Trophoblast cell (in vitro differentiated cells and primary cell): ENCODE data around the gene UBE2G2.
A peak's percentile ranks its signal among the peaks of the same experiment; 100 is the strongest.

Experiments used
- DNase-seq, 2 donors: peaks; one replicate each; pipeline ENCODE4 v3.0.0-alpha.2; 2016
- H2AFZ ChIP-seq: 2 replicates; pipeline ENCODE4 v1.6.1; 2013; ENCODE audit warnings: low read length, moderate library complexity, mild to moderate bottlenecking; ENCODE audit not compliant: insufficient read depth, poor library complexity
- H2AK5ac ChIP-seq: 2 replicates; pipeline ENCODE4 v1.6.1; 2013; ENCODE audit warnings: mild to moderate bottlenecking, low read length
- H2BK120ac ChIP-seq: 2 replicates; pipeline ENCODE4 v1.6.1; 2013; ENCODE audit warnings: low read length, mild to moderate bottlenecking, moderate library complexity; ENCODE audit not compliant: insufficient read depth, poor library complexity
- H2BK12ac ChIP-seq: 2 replicates; pipeline ENCODE4 v1.6.1; 2013; ENCODE audit warnings: mild to moderate bottlenecking, low read length, moderate library complexity
- H2BK5ac ChIP-seq: 2 replicates; pipeline ENCODE4 v1.6.1; 2013; ENCODE audit warnings: low read length, low read depth, moderate library complexity, mild to moderate bottlenecking; ENCODE audit not compliant: poor library complexity
- H3K14ac ChIP-seq: 2 replicates; pipeline ENCODE4 v1.6.1; 2013; ENCODE audit warnings: mild to moderate bottlenecking, low read length
- H3K18ac ChIP-seq: 2 replicates; pipeline ENCODE4 v1.6.1; 2013; ENCODE audit warnings: mild to moderate bottlenecking, low read length
- H3K23ac ChIP-seq: 2 replicates; pipeline ENCODE4 v1.6.1; 2013; ENCODE audit warnings: low read length
- H3K27ac ChIP-seq: 2 replicates; pipeline ENCODE4 v1.5.1; 2013; ENCODE audit warnings: low read depth, mild to moderate bottlenecking, inconsistent platforms, low read length, moderate library complexity
- H3K27me3 ChIP-seq: 2 replicates; pipeline ENCODE4 v1.6.1; 2013; ENCODE audit warnings: inconsistent platforms, mild to moderate bottlenecking, low read length, moderate library complexity; ENCODE audit not compliant: insufficient read depth
- H3K36me3 ChIP-seq, 2 experiments: 1 replicate in 1 of 2; 2 replicates in 1 of 2; pipeline ENCODE4 v1.6.1; 2013; ENCODE audit warnings: low read length in 2 of 2, mild to moderate bottlenecking in 2 of 2, moderate library complexity in 1 of 2; ENCODE audit not compliant: insufficient read depth in 2 of 2, control insufficient read depth in 1 of 2
- H3K4ac ChIP-seq: 2 replicates; pipeline ENCODE4 v1.6.1; 2013; ENCODE audit warnings: low read depth, mild to moderate bottlenecking, low read length, moderate library complexity
- H3K4me1 ChIP-seq, 2 experiments: 1 replicate in 1 of 2; 2 replicates in 1 of 2; pipeline ENCODE4 v1.6.1; 2013; ENCODE audit warnings: low read length in 2 of 2, mild to moderate bottlenecking in 2 of 2, moderate library complexity in 1 of 2; ENCODE audit not compliant: insufficient read depth in 2 of 2, control insufficient read depth in 1 of 2
- H3K4me2 ChIP-seq: 2 replicates; pipeline ENCODE4 v1.6.1; 2013; ENCODE audit warnings: inconsistent platforms, mild to moderate bottlenecking, low read length, moderate library complexity
- H3K4me3 ChIP-seq: 2 replicates; pipeline ENCODE4 v1.5.1; 2013; ENCODE audit warnings: mild to moderate bottlenecking, low read depth, low read length, inconsistent platforms
- H3K79me1 ChIP-seq: one replicate; pipeline ENCODE4 v1.6.1; 2013; ENCODE audit warnings: low read length
- H3K79me2 ChIP-seq: 2 replicates; pipeline ENCODE4 v1.6.1; 2013; ENCODE audit warnings: low read length, mild to moderate bottlenecking; ENCODE audit not compliant: control insufficient read depth, insufficient read depth, poor library complexity
- H3K9ac ChIP-seq: 2 replicates; pipeline ENCODE4 v1.6.1; 2013; ENCODE audit warnings: mild to moderate bottlenecking, low read length
- H3K9me3 ChIP-seq: 2 replicates; pipeline ENCODE4 v1.6.1; 2013; ENCODE audit warnings: low read depth, mild to moderate bottlenecking, control low read depth, inconsistent platforms, low read length; ENCODE audit not compliant: insufficient read depth
- H4K12ac ChIP-seq: 2 replicates; pipeline ENCODE4 v1.6.1; 2013; ENCODE audit warnings: low read depth, mild to moderate bottlenecking, low read length, moderate library complexity
- H4K8ac ChIP-seq: 2 replicates; pipeline ENCODE4 v1.6.1; 2013; ENCODE audit warnings: low read depth, mild to moderate bottlenecking, low read length, moderate library complexity
- H4K91ac ChIP-seq: one replicate; pipeline ENCODE4 v1.6.1; 2013; ENCODE audit warnings: low read depth, mild to moderate bottlenecking, low read length, moderate library complexity
- WGBS: extraction: QIAGEN DNeasy Blood & Tissue Kit; methylation state at CpG from one replicate; pipeline ENCODE4 v1.1.7; 2013; ENCODE audit warnings: missing lambda C conversion rate; ENCODE audit not compliant: insufficient read length, insufficient coverage; ENCODE audit errors: extremely low coverage; 5-methylcytosine and 5-hydroxymethylcytosine counted together

Gene UBE2G2

DNA sequence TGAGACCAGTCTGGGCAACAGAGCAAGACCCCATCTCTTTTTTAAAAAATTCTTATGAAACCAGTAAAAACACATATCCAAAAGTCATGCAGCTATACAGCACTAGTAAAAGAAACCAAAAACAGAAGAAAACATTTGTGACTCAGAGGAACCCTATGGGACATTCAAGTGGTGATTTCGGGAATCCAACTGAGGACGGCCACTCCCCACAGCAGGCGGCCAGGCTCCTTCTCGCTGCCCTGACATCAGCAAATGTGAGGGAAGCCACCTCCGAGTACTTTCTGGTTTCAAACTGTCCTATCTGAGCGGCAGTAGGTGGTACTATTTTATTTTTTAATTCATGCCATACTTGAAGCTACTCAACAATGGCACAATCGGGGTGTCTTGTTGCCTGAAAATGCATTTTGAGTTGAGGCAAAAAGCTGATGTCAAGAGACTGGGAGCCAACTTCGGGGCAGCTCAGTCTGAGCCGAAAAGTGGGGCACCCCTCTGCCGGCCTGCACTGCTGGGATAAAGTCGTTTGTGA lies 12.9 kb upstream of the UBE2G2 start:
- Histone ChIP-seq H4K8ac (no peak overlapping the region), H4K12ac (no peak overlapping the region), H3K79me1 (peaks cover 9% of the 10 kb centered on the region), H2BK120ac (no peak overlapping the region), H3K4ac (no peak overlapping the region), H4K91ac (no peak overlapping the region), H3K9ac (no peak overlapping the region), H3K27me3 (no peaks in the 10 kb centered on the region), H2AFZ (no peak overlapping the region), H3K79me2 (peaks cover 8% of the 10 kb centered on the region), H3K4me1 (peaks cover 9 to 14% of the 10 kb centered on the region in 2 experiments), H3K9me3 (peaks cover 20% of the 10 kb centered on the region), H3K36me3 (peaks cover 22 to 25% of the 10 kb centered on the region in 2 experiments), H3K14ac (no peak overlapping the region), H2BK5ac (no peak overlapping the region), H3K27ac (no peak overlapping the region), H3K4me2 (no peak overlapping the region), H3K23ac (no peak overlapping the region), H3K18ac (no peak overlapping the region), H3K4me3 (no peak overlapping the region), H2AK5ac (no peak overlapping the region), H2BK12ac (no peak overlapping the region)
- no peak for DNase-seq
- no CpG with 5 or more reads among the region's 11 CpGs for WGBS

DNA sequence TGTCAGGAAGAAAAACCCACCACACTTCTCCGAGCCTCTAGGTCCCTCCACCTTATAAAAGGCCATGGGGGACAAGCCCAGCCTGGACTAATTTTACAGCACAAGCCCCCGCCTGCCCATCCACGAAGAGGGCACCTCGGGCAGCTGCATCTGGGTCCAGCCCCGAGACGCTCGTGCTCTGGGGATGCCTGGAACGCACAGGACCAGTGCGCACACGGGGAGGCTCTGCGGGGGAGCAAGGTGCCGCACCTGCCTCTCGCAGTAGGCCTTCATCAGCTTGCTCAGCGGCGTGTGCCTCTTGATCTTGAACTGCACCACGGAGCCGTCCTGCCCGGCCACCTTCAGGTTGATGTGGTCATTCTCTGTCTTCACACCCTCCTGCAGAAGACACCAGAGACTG lies 12.1 kb upstream of the UBE2G2 start:
- Histone ChIP-seq H2AK5ac (no peak overlapping the region), H2BK5ac (no peak overlapping the region), H3K4me3 (no peak overlapping the region), H3K27ac (no peak overlapping the region), H4K91ac (no peak overlapping the region), H2BK12ac (no peak overlapping the region), H3K18ac (no peak overlapping the region), H4K8ac (no peak overlapping the region), H3K14ac (no peak overlapping the region), H2BK120ac (no peak overlapping the region), H2AFZ (no peak overlapping the region), H3K9me3 (peaks cover 13% of the 10 kb centered on the region), H3K79me1 (peaks cover 9% of the 10 kb centered on the region), H3K79me2 (peaks cover 8% of the 10 kb centered on the region), H3K4ac (no peak overlapping the region), H4K12ac (no peak overlapping the region), H3K4me1 (peaks cover 8 to 13% of the 10 kb centered on the region in 2 experiments), H3K36me3 (peaks cover 27 to 29% of the 10 kb centered on the region in 2 experiments), H3K27me3 (no peaks in the 10 kb centered on the region), H3K9ac (no peak overlapping the region), H3K4me2 (no peak overlapping the region), H3K23ac (no peak overlapping the region)
- no CpG with 5 or more reads among the region's 18 CpGs for WGBS
- no peak for DNase-seq

DNA sequence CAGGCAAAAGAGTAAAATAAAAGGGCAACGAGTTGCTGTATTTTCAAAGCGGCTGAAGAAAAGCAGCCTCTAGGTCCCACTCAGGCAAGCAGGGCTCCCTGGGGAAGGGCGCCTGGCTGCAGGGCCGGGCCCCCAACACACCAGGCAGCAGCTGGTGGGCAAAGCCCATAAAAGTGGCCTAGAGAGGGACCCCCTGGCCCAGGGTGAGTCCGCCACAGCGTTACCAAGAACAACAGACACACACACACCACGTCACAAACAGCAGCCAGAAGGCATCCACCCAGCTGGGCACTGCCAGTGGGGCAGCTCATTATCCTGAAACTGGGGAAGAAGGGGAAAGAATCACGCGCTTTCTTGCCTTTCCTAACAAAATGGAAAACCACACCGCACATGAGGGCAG lies 11.5 kb upstream of the UBE2G2 start:
- no peak overlapping the region for H3K14ac ChIP-seq
- H2BK12ac ChIP-seq: no peak overlapping the region
- no peak for DNase-seq
- H3K4me3 ChIP-seq: no peak overlapping the region
- peaks cover 10% of the 10 kb centered on the region for H3K9me3 ChIP-seq
- H2BK120ac ChIP-seq: no peak overlapping the region
- H3K79me1 ChIP-seq: peaks cover 3% of the 10 kb centered on the region
- no peak overlapping the region for H4K91ac ChIP-seq
- H3K9ac ChIP-seq: no peak overlapping the region
- H3K18ac ChIP-seq: no peak overlapping the region
- H3K27me3 ChIP-seq: no peaks in the 10 kb centered on the region
- H3K27ac ChIP-seq: no peak overlapping the region
- peaks cover 32 to 33% of the 10 kb centered on the region in 2 experiments for H3K36me3 ChIP-seq
- H3K4ac ChIP-seq: peak overlapping the region; percentile 12
- H4K12ac ChIP-seq: no peak overlapping the region
- peaks cover 4 to 10% of the 10 kb centered on the region in 2 experiments for H3K4me1 ChIP-seq
- H3K4me2 ChIP-seq: no peak overlapping the region
- H2AK5ac ChIP-seq: no peak overlapping the region
- H2BK5ac ChIP-seq: no peak overlapping the region
- WGBS: no CpG with 5 or more reads among the region's 10 CpGs
- no peak overlapping the region for H3K23ac ChIP-seq
- peaks cover 5% of the 10 kb centered on the region for H3K79me2 ChIP-seq
- H2AFZ ChIP-seq: no peak overlapping the region
- no peak overlapping the region for H4K8ac ChIP-seq

GRCh38 chr21:44812640-44813039 lies 11.0 kb upstream of the UBE2G2 start:
- no peak overlapping the region for H2AFZ ChIP-seq
- H2BK5ac ChIP-seq: no peak overlapping the region
- H3K14ac ChIP-seq: no peak overlapping the region
- no peak for DNase-seq
- no peak overlapping the region for H3K27ac ChIP-seq
- no peak overlapping the region for H3K4me3 ChIP-seq
- H3K23ac ChIP-seq: no peak overlapping the region
- no peak overlapping the region for H2BK120ac ChIP-seq
- H3K9ac ChIP-seq: no peak overlapping the region
- H3K36me3 ChIP-seq: peaks cover 34 to 35% of the 10 kb centered on the region in 2 experiments
- H3K9me3 ChIP-seq: peaks cover 10% of the 10 kb centered on the region
- H4K91ac ChIP-seq: no peak overlapping the region
- no peak overlapping the region for H3K4me2 ChIP-seq
- H3K79me1 ChIP-seq: no peaks in the 10 kb centered on the region
- no peak overlapping the region for H4K12ac ChIP-seq
- H3K18ac ChIP-seq: no peak overlapping the region
- no peak overlapping the region for H2BK12ac ChIP-seq
- WGBS: no CpG with 5 or more reads among the region's 14 CpGs
- peaks cover 4 to 10% of the 10 kb centered on the region in 2 experiments for H3K4me1 ChIP-seq
- H3K79me2 ChIP-seq: peaks cover 3% of the 10 kb centered on the region
- H3K27me3 ChIP-seq: no peaks in the 10 kb centered on the region
- H2AK5ac ChIP-seq: no peak overlapping the region
- H4K8ac ChIP-seq: no peak overlapping the region
- no peak overlapping the region for H3K4ac ChIP-seq
